BJ (cell line): ENCODE data around the gene FOXRED2. TPM values are rescaled to one million over a fixed set of nuclear protein-coding genes. Genes with fewer than 3 reads are reported as not detected.
"Not testable (repeated sequence)": the region's sequence is repeated elsewhere in the genome, so short reads cannot be mapped to it uniquely, and the experiment has no call there.

Source experiments
- CTCF ChIA-PET: fragments of 350-600 bp; formaldehyde crosslinking; extraction: SDS; loops from one replicate; lab custom pipeline; 2021; ENCODE audit warnings: antibody characterized with exemption, inconsistent platforms; lab: Yijun Ruan, JAX
- POLR2A ChIA-PET: fragments of 300-600 bp; sonication (Branson Sonifier 250); formaldehyde crosslinking; extraction: SDS; loops from one replicate; lab custom pipeline; 2021; ENCODE audit warnings: antibody characterized with exemption; lab: Charles Lee
- DNase-seq: peaks from one replicate; pipeline ENCODE4 v3.0.0-alpha.2; 2011; ENCODE audit warnings: low read depth
- H3K27me3 ChIP-seq: 2 replicates; pipeline ENCODE4 v1.6.0; 2011; ENCODE audit warnings: low read length; ENCODE audit not compliant: control insufficient read depth, insufficient read depth
- H3K36me3 ChIP-seq: 2 replicates; pipeline ENCODE4 v1.5.1; 2011; ENCODE audit warnings: low read length; ENCODE audit not compliant: control insufficient read depth, insufficient read depth
- H3K4me3 ChIP-seq: 2 replicates; pipeline ENCODE4 v1.5.1; 2011; ENCODE audit warnings: low read depth, mild to moderate bottlenecking, control low read depth, low read length
- CTCF ChIP-seq: IDR thresholded peaks from 2 replicates; pipeline ENCODE4 v1.5.1; 2011; ENCODE audit warnings: low read depth, mild to moderate bottlenecking, control low read depth, inconsistent platforms, low read length, moderate library complexity; ENCODE audit not compliant: insufficient read depth
- polyA plus RNA-seq: library from polyadenylated mRNA; depleted of rRNA; stranded (reverse); fragments of >200 nt; gene quantifications from 2 replicates; pipeline ENCODE4 v1.2.3, GENCODE V29; 2011

The FOXRED2 gene
- polyA plus RNA-seq, 1 experiment = 3.2 TPM

GRCh38 chr22:36541831-36542411, 35.1 kb upstream of the FOXRED2 start:
- POLR2A ChIA-PET = no interaction called here
- Histone ChIP-seq H3K4me3 (no peak overlapping the region), H3K36me3 (no peaks in the 10 kb centered on the region), H3K27me3 (no peaks in the 10 kb centered on the region; the same call in 1 of the 2 replicates)
- TF ChIP-seq CTCF = no peak
- CTCF ChIA-PET = interaction anchor here (0.8 to 2.8 kb wide), 4 partner anchors 242 to 437 kb away, joined by 3 to 15 read pairs (median 4); no protein-coding TSS in a partner anchor
- peak; percentile 65 for DNase-seq

GRCh38 chr22:36540867-36541642, 34.2 kb upstream of the FOXRED2 start:
- Histone ChIP-seq H3K27me3 (no peaks in the 10 kb centered on the region; the same call in 1 of the 2 replicates), H3K36me3 (no peaks in the 10 kb centered on the region), H3K4me3 (no peak overlapping the region)
- DNase-seq = no peak
- ChIA-PET POLR2A (no interaction called here), CTCF (interaction anchor here (2.1 to 2.8 kb wide), 2 partner anchors 316 to 438 kb away, joined by 5 to 15 read pairs; no protein-coding TSS in a partner anchor)
- no peak for TF ChIP-seq CTCF

GRCh38 chr22:36538529-36538928, 31.7 kb upstream of the FOXRED2 start:
- CTCF ChIA-PET = interaction anchor here (0.6 kb wide), 1 partner anchor 270 kb away, joined by 3 read pairs; no protein-coding TSS in a partner anchor
- no peak for DNase-seq

GRCh38 chr22:36536717-36537116, 29.9 kb upstream of the FOXRED2 start:
- no peak for TF ChIP-seq CTCF
- no peak for DNase-seq
- H3K36me3 ChIP-seq = no peaks in the 10 kb centered on the region
- ChIA-PET POLR2A (no interaction called here), CTCF (interaction anchor here (0.6 to 1.2 kb wide), 4 partner anchors 9 to 719 kb away, joined by 3 read pairs; no protein-coding TSS in a partner anchor)
- H3K27me3 ChIP-seq = no peaks in the 10 kb centered on the region; the same call in 1 of the 2 replicates
- H3K4me3 ChIP-seq = no peak overlapping the region

More at GRCh38 chr22:36538529-36538928, 31.7 kb upstream of the FOXRED2 start:
- H3K36me3 ChIP-seq = no peaks in the 10 kb centered on the region
- POLR2A ChIA-PET = no interaction called here
- H3K4me3 ChIP-seq = no peak overlapping the region
- no peaks in the 10 kb centered on the region; the same call in 1 of the 2 replicates for H3K27me3 ChIP-seq
- no peak for TF ChIP-seq CTCF

GRCh38 chr22:36533320-36533719, 26.5 kb upstream of the FOXRED2 start:
- H3K27me3 ChIP-seq, H3K4me3 ChIP-seq, POLR2A ChIA-PET, H3K36me3 ChIP-seq, DNase-seq: not testable (repeated sequence)
- CTCF ChIA-PET = interaction anchor here (0.6 kb wide), 1 partner anchor 241 kb away, joined by 7 read pairs; no protein-coding TSS in a partner anchor
